Choroid plexus epithelial cell (primary cell): ENCODE measurements around the gene ERP44.
A peak's percentile ranks its signal among the peaks of the same experiment; 100 is the strongest.
"Not testable (repeated sequence)": the region's sequence is repeated elsewhere in the genome, so short reads cannot be mapped to it uniquely, and the experiment has no call there.

ENCODE experiments used
- DNase-seq: peaks from one replicate; pipeline ENCODE4 v3.0.0-alpha.2; 2010; ENCODE audit warnings: low read depth
- H3K4me3 ChIP-seq: 2 replicates; pipeline ENCODE4 v1.5.1; 2011; ENCODE audit warnings: low read depth, mild to moderate bottlenecking, control low read depth, low read length, moderate library complexity
- TF ChIP-seq, protein P1 (sequence below): conservative IDR thresholded peaks from 2 replicates; pipeline ENCODE4 v1.5.1; 2011; ENCODE audit warnings: low read depth, mild to moderate bottlenecking, control low read depth, inconsistent platforms, low read length, moderate library complexity

Gene ERP44

GRCh38 chr9:100088202-100088601, 10.6 kb downstream of the ERP44 start:
- DNase-seq: no peak
- H3K4me3 ChIP-seq: no peak overlapping the region
- TF ChIP-seq, protein P1, sequence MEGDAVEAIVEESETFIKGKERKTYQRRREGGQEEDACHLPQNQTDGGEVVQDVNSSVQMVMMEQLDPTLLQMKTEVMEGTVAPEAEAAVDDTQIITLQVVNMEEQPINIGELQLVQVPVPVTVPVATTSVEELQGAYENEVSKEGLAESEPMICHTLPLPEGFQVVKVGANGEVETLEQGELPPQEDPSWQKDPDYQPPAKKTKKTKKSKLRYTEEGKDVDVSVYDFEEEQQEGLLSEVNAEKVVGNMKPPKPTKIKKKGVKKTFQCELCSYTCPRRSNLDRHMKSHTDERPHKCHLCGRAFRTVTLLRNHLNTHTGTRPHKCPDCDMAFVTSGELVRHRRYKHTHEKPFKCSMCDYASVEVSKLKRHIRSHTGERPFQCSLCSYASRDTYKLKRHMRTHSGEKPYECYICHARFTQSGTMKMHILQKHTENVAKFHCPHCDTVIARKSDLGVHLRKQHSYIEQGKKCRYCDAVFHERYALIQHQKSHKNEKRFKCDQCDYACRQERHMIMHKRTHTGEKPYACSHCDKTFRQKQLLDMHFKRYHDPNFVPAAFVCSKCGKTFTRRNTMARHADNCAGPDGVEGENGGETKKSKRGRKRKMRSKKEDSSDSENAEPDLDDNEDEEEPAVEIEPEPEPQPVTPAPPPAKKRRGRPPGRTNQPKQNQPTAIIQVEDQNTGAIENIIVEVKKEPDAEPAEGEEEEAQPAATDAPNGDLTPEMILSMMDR: no peak

DNA sequence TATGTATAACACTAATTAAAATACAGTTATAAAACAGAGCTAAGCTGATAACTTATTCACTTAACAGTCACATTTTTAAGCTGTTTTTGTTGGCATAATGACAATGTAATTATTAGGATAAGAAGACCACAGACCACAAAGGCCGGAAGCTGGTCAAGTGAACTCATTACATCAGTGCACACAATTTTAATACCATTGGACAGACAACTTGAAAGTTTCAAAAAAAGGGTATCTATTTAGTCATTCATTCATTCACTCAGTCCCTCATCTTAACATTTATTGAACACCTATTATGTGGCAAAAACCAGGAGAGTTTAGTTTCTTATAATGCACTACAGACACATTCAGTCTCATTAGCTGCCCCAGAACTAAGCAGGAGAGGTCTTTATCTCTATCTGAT, 11.6 kb downstream of the ERP44 start:
- DNase-seq: peak; percentile 81
- no peak overlapping the region for H3K4me3 ChIP-seq
- TF ChIP-seq, protein P1: no peak

DNA sequence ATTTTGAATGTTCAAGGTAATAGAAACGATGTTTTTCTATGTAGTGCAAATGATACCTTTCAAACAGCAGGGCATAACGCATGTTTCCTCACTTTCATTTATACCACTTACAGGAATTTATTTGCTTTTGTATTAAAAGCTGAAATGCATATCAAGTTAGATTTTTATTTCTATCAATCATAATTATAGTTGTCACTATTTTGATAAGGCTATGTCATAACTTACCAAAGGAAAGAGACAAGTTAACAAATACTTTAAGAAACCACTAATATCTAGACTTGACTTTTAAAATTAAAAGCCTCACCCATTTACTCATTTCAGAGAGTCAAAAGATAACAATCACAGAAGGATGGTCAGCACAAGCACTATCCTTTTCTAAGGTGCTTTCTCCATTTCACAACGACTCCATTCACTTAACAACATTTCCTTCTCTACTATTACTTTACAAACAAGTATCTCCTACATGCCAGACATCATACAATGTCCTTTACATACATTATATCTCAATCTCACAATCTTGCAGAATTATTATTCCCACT, 12.6 kb downstream of the ERP44 start:
- no peak overlapping the region for H3K4me3 ChIP-seq
- TF ChIP-seq, protein P1: no peak
- DNase-seq: no peak

DNA sequence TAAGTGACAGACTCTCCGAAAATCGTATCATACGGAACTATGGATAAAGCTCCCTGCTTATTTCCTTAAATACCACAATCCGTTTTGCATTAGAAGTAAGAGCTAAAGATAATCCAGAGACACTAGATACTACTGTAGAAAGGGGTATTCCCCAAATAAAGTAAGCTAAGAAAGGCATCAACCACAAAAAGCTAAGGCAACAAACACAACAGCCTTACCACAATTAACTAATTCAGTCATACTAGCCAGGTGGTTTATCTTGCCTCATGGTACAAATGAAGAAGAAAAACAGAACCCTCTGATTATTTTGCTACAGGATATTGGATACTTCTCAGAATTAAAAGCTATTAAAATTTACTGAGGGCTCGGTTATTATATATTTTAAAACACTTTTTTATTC, 14.1 kb downstream of the ERP44 start:
- DNase-seq: no peak
- H3K4me3 ChIP-seq: no peak overlapping the region
- TF ChIP-seq, protein P1: no peak

DNA sequence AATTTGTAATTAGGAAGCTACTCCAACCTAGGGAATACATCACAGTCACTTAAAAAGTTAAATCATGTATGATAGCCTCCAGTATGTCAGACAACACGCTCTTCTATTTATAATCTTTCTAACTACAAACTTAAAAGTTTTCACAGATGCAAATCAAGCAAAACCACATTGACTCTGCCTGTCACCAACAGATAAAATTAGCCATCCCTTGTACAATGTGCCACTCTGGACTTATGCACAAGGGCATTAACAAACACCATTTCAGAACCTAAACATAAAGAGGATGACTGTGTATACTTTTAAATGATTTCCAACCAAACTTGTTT, 14.7 kb downstream of the ERP44 start:
- no peak overlapping the region for H3K4me3 ChIP-seq

GRCh38 chr9:100083448-100084127, 15.2 kb downstream of the ERP44 start:
- TF ChIP-seq, protein P1: no peak
- H3K4me3 ChIP-seq: no peak overlapping the region

More for the DNA sequence above, 14.7 kb downstream of the ERP44 start:
- TF ChIP-seq, protein P1: no peak
- no peak for DNase-seq

GRCh38 chr9:100082782-100083181, 16.0 kb downstream of the ERP44 start:
- peak; percentile 44 for DNase-seq
- TF ChIP-seq, protein P1: no peak
- H3K4me3 ChIP-seq: no peak overlapping the region

More at GRCh38 chr9:100083448-100084127, 15.2 kb downstream of the ERP44 start:
- no peak for DNase-seq

DNA sequence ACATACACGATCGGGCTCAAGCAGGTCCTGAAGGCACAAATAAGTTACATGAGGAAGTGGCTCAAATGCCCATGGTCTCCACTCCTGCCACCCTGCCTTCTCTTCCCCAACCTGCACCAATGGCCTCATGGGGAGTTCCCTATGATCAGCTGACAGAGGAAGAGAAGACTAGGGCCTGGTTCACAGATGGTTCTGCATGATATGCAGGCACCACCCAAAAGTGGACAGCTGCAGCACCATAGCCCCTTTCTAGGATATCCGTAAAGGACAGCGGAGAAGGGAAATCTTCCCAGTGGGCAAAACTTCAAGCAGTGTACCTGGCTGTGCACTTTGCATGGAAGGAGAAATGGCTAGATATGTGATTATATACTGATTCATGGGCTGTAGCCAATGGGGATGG, 22.5 kb downstream of the ERP44 start:
- not testable (repeated sequence) for DNase-seq

More for the DNA sequence above, 22.5 kb downstream of the ERP44 start:
- H3K4me3 ChIP-seq: not testable (repeated sequence)
